Measurements from ENCODE around the gene TEAD3.

Gene TEAD3

GRCh38 chr6:35486005-35486925 is 10.6 kb downstream of the TEAD3 start:
- no peak for TF ChIP-seq CTCF (IDR thresholded peaks at IDR 0.05; ENCODE audit: low read depth, low read length)
- H3K4me3 ChIP-seq (ENCODE audit: low read depth, low read length): no peak overlapping the region

DNA sequence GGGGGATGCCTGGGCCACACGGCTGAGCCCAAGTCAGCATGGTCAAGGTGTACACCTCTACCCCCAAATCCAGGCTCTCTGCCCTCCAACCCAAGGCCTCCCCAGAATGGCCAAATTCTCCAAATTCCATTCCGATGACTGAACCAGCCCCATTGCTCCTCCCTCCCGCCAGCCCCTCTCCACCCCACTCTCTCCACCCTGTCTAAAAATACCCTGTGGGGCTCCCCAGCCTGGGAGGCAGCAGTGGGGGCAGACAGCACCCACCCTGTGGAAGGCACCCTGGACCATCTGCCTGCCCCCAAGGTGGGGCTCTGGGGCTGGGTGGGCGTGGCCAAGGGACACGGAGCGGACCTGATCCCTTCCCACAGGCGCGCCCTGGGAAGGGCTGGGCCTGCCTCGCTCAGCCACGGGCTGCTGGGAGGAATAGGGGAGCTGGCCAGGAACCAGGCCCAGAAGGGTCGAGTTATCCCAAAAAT is 11.4 kb downstream of the TEAD3 start:
- no peak for TF ChIP-seq CTCF (IDR thresholded peaks at IDR 0.05; ENCODE audit: low read depth, low read length)
- no peak overlapping the region for H3K4me3 ChIP-seq (ENCODE audit: low read depth, low read length)

DNA sequence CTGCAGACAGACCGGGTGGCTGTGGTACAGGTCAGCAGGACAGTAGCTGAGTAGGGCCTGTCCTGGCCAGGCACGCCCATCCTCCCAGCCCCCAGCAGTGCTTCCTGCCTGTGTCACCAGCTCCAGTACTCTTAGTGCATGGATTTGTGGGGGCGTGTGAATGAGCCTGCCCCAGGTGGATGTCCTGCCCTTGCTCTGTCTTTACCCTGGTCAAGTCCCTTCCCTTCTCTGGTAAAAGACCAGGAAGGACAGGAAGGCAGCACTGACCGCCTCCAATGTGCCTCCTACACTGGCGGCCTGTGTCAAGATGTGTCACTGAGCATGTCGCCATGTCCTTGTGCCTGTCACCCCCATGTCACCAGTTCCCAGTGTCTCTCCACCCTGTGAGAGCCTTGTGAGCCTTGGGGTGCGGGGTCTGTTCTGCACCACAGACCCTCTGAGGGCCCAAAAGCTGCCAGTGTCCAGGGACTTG is 11.9 kb downstream of the TEAD3 start:
- no peak overlapping the region for H3K4me3 ChIP-seq (ENCODE audit: low read depth, low read length)
- TF ChIP-seq CTCF (IDR thresholded peaks at IDR 0.05; ENCODE audit: low read depth, low read length): no peak

DNA sequence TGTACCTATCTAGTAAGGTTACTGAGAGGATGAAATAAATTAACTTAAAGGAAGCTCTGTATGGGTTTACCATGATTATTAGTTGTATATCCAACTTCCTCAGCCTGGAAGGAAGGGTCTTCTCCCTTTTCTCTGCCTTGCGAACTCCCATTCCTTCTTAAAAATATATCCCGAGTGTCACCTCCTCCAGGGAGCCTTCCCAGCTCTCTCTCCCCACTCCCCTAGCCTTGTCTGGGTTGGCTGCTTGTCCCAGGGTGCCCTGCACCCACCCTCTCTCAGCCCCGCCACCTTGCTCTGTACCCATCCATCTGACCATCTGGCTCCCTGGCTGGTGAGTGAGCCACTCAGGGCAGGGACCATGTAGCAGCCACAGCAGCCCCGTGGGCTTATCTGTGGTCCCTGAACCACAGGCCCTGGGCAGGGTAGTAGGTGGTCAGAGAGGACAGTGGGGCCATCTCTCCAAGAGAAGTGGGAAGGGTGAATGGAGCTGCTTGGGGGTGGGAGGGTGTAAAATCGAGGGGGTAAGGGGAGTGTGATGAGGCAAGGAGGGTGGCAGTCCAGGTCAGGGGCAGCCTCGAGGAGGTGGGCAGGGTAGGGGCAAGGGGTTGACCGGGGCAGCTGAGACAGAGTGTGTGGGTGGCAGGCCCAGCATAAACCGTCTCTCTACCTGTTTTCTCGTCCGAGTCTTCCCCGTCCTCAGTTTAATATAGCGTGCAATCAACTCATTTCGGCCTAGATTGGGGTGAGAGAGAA is 12.8 kb downstream of the TEAD3 start:
- TF ChIP-seq CTCF (IDR thresholded peaks at IDR 0.05; ENCODE audit: low read depth, low read length): no peak

GRCh38 chr6:35483490-35483889 is 13.4 kb downstream of the TEAD3 start:
- H3K4me3 ChIP-seq (ENCODE audit: low read depth, low read length): no peak overlapping the region
- TF ChIP-seq CTCF (IDR thresholded peaks at IDR 0.05; ENCODE audit: low read depth, low read length): no peak

More for the DNA sequence above, 12.8 kb downstream of the TEAD3 start:
- H3K4me3 ChIP-seq (ENCODE audit: low read depth, low read length): no peak overlapping the region

GRCh38 chr6:35483062-35483461 is 13.8 kb downstream of the TEAD3 start:
- TF ChIP-seq CTCF (IDR thresholded peaks at IDR 0.05; ENCODE audit: low read depth, low read length): no peak
- no peak overlapping the region for H3K4me3 ChIP-seq (ENCODE audit: low read depth, low read length)
